Cerebellar cortex (tissue), 1 donor: ENCODE data around the gene TREML1.
A peak's percentile ranks its signal among the peaks of the same experiment; 100 is the strongest.
"Not testable (repeated sequence)": the region's sequence is repeated elsewhere in the genome, so short reads cannot be mapped to it uniquely, and the experiment has no call there.

Experiments used
- DNase-seq: peaks from one replicate; pipeline ENCODE4 v3.0.0-alpha.2; 2015; ENCODE audit warnings: low spot score

TREML1 gene, protein sequence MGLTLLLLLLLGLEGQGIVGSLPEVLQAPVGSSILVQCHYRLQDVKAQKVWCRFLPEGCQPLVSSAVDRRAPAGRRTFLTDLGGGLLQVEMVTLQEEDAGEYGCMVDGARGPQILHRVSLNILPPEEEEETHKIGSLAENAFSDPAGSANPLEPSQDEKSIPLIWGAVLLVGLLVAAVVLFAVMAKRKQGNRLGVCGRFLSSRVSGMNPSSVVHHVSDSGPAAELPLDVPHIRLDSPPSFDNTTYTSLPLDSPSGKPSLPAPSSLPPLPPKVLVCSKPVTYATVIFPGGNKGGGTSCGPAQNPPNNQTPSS

DNA sequence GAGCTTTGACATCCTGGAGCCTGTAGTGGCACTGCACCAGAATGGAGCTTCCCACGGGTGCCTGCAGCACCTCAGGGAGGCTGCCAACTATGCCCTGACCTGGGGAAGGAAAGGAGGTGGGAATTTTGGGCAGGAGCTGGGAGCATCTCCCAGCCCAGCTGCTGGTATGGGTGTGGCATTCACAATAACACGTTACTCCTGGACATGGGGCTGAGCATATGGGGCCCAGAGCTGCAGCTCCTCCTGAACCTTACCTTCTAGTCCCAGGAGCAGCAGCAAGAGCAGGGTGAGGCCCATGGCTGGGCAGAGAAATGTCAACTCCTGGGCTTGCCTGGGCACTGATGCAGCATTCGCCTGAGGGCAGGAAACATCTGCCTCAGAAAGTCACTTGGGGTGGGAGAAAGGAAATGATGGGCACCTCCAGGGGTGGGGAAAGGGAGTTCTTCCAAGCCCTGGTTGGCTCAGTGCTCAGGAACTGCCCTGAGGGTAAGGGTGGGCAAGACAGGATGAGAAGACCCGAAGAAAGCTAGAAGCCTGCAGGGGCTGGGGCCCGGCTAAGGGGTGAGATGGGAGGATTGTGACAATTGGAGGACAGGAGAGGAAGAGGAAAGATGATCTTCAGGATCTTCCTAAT is at the start of gene TREML1:
Gene TREML1 (minus strand): TSS at position 356 of the 634 bp plus-strand sequence. CDS start 59 bp downstream, at position 297.
- no peak for DNase-seq

DNA sequence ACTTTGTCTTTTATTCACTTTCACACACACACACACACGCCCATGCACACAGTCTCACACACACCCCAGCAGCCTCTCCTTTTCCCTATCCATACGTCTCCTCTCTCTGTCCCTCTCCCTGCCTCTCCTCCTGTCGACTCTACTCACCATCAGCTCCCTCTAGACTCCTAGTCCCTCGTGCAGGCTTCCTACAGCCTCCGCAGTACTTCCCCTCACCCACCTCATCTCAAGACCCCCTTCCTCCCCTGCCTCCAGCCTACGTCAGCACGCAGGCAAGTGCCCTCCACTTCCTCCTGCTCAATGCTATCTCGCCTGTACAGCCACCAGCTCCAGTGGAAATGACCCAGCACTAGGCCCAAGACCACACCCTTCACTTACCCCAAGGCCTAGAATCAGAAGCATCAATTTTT is 47.6 kb upstream of the TREML1 start:
- no peak for DNase-seq

DNA sequence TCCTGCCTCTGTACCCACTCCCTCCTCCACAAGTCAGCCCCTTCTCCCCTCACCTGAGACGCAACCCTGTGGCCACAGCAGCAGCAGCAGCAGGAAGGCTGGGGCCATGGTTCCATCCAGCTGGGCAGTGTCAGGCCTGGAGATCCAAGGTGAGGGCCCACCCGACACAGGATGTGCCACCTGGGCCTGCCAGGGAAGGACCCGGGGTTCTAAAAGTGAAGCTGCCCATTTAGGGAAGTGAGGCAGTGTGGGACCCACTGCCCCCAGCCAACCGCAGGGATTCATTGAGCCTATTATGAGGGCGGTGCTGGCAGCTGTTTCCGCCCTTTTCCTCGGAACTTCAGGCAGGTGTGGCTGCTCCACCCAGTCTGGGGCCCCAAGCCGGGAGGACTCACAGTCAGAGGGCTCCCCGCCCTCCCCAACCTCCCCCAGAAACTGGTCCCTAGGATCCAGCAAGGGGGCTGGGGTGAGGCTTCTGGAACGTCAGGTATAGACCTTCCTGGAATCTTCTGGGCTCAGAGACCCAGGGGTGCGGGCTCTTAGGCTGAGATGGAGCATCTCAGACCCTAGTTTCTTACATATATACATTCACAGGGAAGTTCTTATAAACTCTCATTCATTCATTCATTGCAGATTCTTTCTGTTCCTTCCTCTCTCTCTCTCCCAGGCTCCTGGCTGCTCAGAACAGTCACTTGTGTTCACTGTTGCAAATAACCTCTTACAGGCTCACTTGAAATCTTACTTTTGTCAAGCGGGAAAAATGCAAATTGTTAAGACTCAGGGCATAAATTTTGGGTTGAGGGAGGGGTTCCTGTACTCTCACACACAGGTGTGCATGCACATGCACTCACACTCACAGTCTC is 47.0 kb upstream of the TREML1 start, which contains the start of gene TREML2:
Gene TREML2 (minus strand): TSS at position 249 of the 863 bp plus-strand sequence. CDS start 141 bp downstream, at position 108.
- DNase-seq = no peak

DNA sequence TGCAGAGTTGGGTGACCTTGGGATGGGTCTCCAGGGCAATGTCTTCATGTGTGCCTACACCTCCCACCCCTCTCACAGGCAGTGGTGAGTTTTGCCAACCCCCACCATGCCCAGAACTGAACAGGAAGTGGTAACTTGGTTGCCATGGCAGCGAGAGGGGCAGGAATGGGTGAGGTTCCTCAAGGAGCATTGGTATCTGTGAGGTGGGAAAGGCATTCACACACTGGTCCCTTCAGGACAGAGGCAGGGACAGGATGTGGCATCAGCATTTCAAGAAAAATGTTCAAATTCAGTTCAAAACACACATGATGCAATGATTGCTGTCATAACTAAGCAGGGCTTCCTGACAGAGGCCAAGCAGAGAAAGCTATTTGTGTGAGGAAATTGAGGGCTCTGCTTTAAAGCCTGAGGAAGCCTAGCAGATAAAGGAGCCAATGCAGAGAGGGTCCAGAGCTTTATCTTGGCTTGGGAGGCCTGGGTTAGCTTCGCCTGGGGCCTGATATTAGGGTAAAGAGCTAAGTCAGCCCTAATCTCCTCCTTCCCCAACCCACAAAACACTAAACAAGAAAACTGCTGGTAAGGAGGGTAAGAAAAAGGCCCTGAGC is 46.3 kb upstream of the TREML1 start:
- DNase-seq = no peak

DNA sequence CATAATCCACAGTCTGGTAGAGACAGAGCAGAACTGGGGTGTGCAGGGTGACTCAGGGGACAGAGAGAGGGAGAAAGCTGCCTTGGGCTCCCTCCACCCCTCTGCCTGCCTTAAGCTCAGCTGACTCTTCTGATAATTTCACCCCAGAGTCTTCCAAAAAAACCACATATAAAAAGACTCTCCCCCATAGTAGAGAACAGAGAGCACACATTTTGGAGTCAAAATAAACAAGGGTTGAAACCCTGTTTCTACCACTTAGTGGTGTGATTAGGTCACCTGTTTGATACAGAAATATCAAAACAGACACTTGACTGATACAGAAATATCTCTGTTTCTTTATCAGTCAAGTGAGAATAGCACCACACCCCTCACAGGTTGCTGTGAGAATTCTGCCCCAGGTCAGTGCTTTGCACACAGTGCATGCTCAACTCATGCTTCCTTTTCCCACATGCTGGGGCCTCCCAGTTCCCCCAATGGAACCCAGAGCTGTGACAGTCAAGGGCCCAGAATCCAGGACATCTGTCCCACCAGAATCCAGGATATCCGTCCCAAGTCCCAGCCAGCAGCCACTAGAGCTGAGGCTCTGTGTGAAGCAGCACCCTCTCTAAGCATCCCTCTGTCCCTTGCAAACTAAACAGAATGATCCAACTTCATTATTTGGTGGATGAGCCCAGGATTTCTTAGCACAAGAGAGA is 45.6 kb upstream of the TREML1 start:
- DNase-seq = no peak

DNA sequence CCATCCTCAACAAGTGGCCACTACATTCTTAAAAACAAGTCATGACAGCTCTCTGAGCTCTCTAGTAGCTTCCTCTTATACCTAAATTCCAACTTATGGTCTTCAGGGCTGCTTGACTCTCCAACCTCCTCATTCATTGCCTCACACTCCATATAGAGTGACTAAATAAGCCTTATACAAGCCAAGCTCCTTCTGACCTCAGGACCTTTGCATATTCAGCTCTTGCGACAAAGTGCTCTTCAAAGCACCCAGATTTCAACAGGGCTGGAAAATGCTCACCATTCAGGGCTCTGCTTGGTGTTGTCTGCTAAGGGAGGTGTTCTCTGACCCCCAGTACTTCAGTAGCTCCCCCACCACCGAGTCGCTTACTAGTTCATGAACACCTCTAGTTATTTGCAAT is 43.1 kb upstream of the TREML1 start:
- no peak for DNase-seq

DNA sequence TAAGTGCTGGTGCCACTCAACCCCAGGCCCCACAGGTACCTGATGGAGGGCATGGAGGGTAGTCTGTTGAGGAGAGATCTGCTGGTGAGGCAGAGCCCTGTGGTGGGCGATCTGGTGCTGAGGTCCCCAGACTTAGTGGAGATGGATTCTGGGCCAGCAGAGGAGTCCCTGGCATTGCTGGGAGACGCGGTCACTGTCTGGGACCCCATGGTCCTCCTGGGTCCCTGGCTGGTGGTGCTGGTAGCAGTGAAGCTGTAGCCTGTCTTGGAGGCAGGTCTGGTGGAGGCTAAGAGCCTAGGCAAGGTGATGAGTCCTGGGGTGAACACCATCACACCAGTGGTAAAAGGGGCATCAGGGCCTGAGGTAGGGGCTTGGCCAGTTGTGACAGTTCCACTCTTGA is 40.2 kb upstream of the TREML1 start:
- no peak for DNase-seq

DNA sequence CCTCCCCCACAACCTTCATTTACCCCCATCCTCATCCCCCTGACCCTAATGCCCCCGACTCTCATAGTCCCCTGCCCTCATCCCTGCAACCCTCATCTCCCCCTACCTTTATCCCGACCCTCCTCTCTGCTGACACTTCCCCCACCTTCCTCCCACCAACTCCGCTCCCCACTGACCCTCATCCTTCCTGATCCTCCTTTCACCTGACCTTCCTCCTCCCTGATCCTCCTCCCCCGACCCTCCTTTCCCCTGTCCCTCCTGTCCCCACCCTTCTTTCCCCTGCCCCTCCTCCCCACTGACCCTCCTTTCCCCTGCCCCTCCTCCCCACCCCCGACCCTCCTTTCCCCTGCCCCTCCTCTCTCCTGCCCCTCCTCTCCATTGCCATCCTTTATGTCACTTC is 39.7 kb upstream of the TREML1 start:
- no peak for DNase-seq

DNA sequence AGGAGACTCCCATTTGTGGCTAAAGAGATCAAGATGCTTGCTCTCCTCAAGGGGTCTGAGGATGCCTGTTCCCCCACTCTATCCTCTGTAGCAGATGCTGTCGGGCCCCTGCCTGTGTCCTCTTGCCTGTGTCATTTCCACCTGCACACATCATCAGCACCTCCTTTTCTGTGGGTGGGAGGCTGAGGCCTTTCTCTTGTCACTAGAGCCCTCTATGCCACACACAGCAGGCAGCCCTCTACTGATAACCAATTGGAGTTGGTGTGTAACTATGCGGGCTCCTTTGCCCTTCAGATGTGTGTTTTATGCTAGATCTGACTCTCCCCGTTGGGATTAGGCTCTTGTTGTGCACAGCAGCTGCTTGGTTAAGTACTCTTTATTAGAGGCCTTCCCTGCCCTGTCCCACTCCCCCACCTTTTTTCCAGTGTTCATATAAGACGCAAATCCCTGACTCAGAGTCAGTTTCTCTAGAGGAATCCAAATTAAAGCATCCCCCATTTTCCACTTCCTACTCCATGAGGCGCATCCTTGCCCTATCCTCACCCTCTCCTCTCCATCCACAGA is 39.1 kb upstream of the TREML1 start:
- DNase-seq = no peak

DNA sequence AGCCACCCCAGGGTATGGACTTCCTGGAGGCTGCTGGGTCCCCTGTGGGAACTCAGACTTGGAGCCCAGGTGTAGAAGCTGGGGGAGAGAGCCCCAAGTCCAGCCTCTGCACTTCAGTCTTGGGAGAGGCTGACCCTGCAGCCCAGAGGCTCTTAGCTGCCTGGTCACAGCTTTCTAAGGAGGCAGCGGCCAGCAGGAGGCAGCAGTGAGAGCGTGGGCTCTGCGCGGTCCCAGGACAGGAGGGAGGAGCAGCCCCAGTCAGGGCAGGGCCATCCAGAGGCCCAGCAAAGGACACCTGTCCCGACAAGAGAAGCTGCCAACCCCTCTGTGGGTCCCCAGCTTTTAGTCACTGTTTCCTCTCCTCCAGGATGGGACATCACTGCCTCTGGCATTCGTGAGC is 37.4 kb upstream of the TREML1 start:
- DNase-seq = peak; percentile 2

DNA sequence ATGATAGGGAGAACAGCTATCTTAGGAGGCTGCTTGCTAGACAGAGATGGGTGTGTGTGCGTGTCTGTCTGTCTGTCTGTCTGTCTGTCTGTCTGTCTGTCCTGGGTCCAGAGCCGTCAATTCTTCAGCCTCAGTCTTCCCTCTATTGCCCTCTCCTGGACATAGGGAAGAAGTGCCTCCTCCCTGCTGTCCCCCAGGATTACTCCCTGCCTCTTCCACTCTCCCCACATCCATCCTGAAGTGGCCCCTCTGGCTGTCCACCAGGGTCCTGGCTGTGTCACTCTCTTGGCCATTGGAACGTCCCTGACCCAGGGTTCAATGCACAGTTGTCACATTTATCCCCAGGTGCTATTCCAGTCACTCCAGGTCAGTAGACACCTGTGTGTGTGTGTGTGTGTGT is 36.6 kb upstream of the TREML1 start:
- DNase-seq = no peak

DNA sequence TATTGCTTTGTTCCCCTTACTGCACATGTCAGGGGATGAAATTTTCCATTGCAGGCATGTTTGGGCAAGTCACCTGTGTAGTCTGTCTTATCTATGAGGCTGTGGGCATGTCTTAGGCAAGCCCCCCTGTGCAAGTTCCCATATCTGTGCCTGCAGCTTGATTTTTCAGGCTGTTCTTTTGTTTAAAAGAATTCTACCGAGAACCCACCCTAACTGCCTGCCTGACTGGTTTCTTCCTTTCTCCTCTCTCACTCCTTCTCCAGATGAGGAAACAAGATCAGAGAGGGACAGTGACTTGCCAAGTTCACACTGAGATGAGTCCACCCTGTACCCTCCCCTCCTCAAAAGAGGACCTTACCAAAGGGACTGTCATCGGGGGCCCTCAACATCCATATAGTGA is 35.8 kb upstream of the TREML1 start:
- no peak for DNase-seq

DNA sequence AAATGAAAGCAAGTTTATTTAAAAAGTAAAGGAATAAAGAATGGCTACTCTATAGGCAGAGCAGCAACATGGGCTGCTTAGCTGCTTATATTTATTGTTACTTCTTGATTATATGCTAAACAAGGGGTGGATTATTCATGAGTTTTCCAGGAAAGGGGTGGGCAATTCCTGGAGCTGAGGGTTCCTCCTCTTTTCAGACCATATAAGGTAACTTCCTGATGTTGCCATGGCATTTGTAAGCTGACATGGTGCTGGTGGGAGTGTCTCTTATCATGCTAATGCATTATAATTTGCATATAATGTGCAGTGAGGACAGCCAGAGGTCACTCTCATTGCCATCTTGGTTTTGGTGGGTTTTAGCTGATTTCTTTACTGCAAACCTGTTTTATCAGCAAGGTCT is 34.9 kb upstream of the TREML1 start:
- DNase-seq = not testable (repeated sequence)

DNA sequence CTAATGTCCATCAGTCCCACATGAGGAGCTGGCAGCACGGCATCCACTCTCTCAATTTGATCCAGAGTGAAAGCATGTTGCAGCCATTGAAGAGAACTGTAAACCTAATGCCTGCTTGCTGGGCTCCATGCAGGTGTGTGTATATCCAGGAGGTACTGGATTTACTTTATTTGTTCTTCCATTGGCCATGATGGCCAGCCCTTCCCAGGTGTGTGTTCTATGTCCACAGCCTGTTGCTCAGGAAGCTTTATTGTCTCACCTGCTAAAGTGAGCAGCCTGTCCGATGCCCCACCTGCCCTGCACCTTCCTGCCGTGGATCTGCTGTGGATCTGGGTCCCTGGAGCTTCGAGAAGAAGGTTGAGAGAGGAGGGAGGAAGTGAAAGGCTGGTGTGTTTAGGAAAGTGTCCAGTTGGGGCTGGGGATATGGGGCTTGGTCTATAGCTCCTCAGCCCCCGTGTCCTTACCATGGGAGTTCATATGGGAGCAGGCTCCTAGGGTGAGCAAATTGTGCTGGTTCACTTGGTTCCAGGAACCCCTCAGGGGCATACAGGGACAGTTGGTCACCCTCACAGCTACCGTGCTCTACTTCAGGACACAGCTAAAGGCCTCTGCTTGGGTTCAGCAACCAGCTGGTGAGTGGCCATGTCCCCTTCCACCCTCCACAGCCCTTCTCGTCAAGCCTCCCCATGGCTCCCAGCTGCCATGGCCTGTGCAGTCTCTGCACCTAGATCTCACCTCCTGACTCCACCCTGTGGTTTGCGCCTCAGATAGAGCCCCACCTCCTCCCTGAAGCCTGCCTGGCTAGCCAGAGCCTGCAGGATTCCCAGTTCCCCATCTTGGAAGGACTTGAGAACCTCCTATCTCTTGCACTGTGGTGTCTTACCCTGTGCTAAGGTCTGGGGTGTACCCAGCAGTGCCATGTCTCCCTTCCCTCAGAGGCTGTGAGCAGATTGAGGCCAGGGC is 34.1 kb upstream of the TREML1 start:
- no peak for DNase-seq

DNA sequence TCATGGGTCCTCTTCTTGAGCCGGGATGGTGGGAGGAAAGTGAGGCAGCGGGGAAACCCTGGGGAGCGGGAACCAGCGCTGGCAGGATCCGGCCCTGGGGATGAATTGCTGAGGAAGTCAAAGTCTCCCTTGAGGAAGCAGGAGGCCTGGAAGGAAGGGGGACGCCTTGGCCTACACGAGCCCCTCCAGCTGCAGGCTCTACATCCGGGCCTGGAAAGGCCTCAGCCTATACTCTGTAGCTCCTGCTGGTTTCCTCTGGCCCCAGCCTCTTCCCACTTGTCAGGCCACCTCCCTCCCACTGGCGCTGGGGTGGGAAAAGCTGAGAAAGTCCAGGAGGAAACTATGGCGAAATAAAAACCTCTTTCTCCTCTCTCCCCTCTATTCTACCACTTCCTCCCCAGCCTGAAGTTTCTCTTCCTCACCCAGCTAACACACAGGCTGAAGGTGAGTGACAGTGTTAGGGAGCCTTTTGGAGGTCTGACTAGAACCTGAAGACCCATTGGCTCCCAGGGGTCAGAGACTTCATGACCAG is 31.9 kb upstream of the TREML1 start:
- no peak for DNase-seq

DNA sequence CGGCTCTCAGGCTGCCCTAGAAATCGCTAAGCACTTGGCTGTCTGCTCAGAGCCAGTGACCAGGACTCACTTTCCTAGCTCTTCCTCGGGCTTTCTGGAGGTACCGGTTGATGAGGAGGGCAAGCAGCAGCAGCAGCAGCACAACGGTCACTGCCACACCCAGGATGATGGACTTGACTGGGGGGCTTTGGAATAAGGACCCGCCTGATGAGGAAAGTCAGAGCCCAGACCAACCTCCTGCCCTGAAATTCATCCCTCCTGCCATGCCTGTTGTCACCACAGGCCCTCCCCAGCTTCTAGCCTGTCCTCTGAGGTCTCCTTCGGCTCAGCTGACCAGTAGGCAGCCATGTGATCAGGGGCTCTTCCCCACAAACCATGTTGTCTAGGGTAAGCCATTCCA is 30.6 kb upstream of the TREML1 start:
- DNase-seq = no peak

DNA sequence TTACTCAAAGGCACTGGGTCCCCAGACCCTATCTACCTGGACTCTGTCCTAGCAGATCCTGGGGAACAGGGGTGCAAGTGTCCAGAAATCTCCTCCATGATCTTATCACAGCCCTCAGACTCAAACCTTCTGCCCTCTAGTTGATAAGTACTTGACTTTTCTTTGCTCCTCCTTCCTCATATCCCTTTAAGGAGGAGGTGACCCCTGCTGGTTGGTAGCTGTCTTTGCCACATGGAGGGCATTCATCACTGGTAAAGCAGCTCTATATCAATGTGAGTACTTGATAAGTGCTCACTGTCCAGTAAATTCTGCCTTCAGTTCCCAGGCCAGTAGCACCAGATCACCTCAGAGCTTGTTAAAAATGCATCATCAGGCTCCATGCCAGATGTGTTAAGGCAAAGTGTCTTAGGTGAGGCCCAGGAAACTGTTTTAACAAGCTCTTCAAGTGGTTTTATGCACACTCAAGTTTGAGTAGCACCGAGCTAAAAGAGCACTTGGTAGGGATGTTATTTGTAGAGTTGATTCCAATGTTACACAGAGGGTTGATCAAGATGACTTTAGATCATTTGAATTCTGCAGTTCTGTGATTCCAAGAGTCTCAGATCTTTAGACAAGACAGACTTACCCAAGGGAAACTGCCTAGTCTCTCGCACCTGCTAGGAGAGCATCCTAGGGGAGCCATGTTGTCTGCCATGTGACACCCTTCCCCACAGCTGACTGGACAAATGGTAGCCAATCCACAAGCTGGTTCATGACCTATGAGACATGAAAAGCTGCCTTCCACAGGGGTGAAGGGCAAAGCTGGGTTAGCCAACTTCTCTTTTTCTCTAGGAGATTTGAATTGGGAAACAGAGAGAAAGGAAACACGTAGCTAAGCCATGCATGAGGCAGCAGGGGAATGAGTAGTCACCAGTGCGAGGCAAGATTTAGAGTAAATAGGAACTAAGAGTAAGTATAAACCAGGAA is 28.2 kb upstream of the TREML1 start:
- peak; percentile 26 for DNase-seq

DNA sequence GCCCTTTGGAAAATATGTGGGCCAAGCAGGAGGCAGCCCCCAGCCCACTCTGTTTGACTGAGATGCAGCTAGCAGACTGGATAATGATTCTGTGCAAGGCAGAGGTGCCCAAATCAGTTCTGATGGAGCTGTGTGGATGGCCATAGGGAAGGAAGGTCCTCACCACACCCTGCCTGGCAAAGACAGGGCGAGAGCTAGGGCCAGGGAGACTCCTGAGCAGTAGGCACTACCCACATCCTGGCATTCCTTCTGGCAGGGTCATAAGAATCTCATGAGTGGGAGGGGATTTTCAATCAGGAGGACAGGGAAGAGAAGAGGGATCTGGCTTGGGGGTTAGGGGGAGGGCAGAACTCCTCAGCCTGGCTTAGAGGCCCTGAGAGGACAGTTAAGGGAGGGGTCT is 27.4 kb upstream of the TREML1 start:
- no peak for DNase-seq

DNA sequence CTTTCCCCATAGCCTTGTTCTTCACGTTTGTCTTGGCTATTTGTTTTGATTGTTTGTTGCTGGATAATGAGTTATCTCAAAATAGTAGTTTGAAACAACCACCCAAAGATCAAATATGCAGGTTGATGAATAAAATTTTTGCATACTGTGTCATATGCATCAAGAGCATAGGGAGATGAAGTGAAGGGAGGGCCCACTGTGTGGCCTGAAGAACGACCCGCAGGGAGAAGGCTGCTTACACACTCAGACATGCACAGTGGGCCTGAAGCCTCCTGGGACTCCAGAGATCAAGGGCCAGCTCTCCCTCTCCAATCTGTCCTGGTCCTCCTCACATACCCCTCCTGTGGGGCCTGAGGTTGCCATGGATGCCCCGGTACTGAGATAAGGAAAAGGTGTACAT is 25.0 kb upstream of the TREML1 start:
- no peak for DNase-seq
